PC-3 (cell line): ENCODE data around the gene VPS37C. TPM values are rescaled to one million over a fixed set of nuclear protein-coding genes. Genes with fewer than 3 reads are reported as not detected.
A peak's percentile ranks its signal among the peaks of the same experiment; 100 is the strongest.

Source experiments
- ATAC-seq: fragments of 200-7000 bp; cut with Tn5 transposase; 2 replicates; pipeline ENCODE4 v1.9.1; 2020; ENCODE audit warnings: mild to moderate bottlenecking, moderate library complexity
- BruUV-seq: library from RNA; stranded (reverse); fragments of 400-500 nt; replicated peaks from 2 replicates; lab custom pipeline; 2021; lab: Mats Ljungman, UMichigan
- CTCF ChIA-PET: fragments of 300-600 bp; sonication (Branson Sonifier 250); formaldehyde crosslinking; loops from one replicate; lab custom pipeline; 2022; ENCODE audit warnings: antibody characterized with exemption; lab: Charles Lee
- POLR2A ChIA-PET: fragments of 300-600 bp; sonication (Branson Sonifier 250); formaldehyde crosslinking; loops from one replicate; lab custom pipeline; 2022; ENCODE audit warnings: antibody characterized with exemption; ENCODE audit not compliant: unreplicated experiment; lab: Charles Lee
- DNase-seq: peaks from one replicate; pipeline ENCODE4 v3.0.0-alpha.2; 2015
- H2AFZ ChIP-seq: fragments of 300-600 bp; sonication (generic); 2 replicates; pipeline ENCODE4 v1.6.0; 2016; ENCODE audit warnings: antibody characterized with exemption, low read length
- H3F3A ChIP-seq: fragments of 300-600 bp; sonication (generic); one replicate; pipeline ENCODE4 v1.6.0; 2017; ENCODE audit warnings: antibody characterized with exemption, low read length, control low read depth, mild to moderate bottlenecking; ENCODE audit not compliant: unreplicated experiment
- H3K27ac ChIP-seq: fragments of 300-600 bp; sonication (generic); 2 replicates; pipeline ENCODE4 v1.5.1; 2016; ENCODE audit warnings: mild to moderate bottlenecking, low read length
- H3K27me3 ChIP-seq: fragments of 300-600 bp; sonication (generic); 2 replicates; pipeline ENCODE4 v1.6.1; 2016; ENCODE audit warnings: low read length, mixed read lengths
- H3K36me3 ChIP-seq: fragments of 300-600 bp; sonication (generic); 2 replicates; pipeline ENCODE4 v1.6.1; 2016; ENCODE audit warnings: low read depth, mixed run types, low read length, mixed read lengths
- H3K4me1 ChIP-seq: fragments of 300-600 bp; sonication (generic); 2 replicates; pipeline ENCODE4 v1.5.1; 2016; ENCODE audit warnings: low read length; ENCODE audit not compliant: insufficient read depth
- H3K4me2 ChIP-seq: fragments of 300-600 bp; sonication (generic); 2 replicates; pipeline ENCODE4 v1.6.0; 2016; ENCODE audit warnings: low read length
- H3K4me3 ChIP-seq: fragments of 300-600 bp; sonication (generic); 2 replicates; pipeline ENCODE4 v1.5.1; 2016; ENCODE audit warnings: mild to moderate bottlenecking, low read length, mixed read lengths
- H3K79me2 ChIP-seq: fragments of 300-600 bp; sonication (generic); 2 replicates; pipeline ENCODE4 v1.6.1; 2017; ENCODE audit warnings: low read length, mixed read lengths
- H3K9ac ChIP-seq: fragments of 300-600 bp; sonication (generic); 2 replicates; pipeline ENCODE4 v1.6.0; 2016; ENCODE audit warnings: mild to moderate bottlenecking, low read length
- H3K9me2 ChIP-seq: fragments of 300-600 bp; sonication (generic); replicated peaks from 2 replicates; pipeline ENCODE4 v1.6.1; 2016; ENCODE audit warnings: mixed run types, low read length, mixed read lengths
- H3K9me3 ChIP-seq: fragments of 300-600 bp; sonication (generic); 2 replicates; pipeline ENCODE4 v1.6.1; 2016; ENCODE audit warnings: low read length, mixed read lengths
- H4K20me1 ChIP-seq: fragments of 300-600 bp; sonication (generic); 2 replicates; pipeline ENCODE4 v1.6.1; 2016; ENCODE audit warnings: low read length, mixed read lengths
- CTCF ChIP-seq: fragments of 300-600 bp; sonication (generic); conservative IDR thresholded peaks from 2 replicates; pipeline ENCODE4 v1.5.1; 2017; ENCODE audit warnings: antibody characterized with exemption, low read depth, mild to moderate bottlenecking, low read length
- EZH2 ChIP-seq: fragments of 300-600 bp; sonication (generic); IDR thresholded peaks from one replicate; pipeline ENCODE4 v1.6.1; 2017; ENCODE audit warnings: antibody characterized with exemption, mild to moderate bottlenecking, low read length; ENCODE audit not compliant: unreplicated experiment
- EZH2phosphoT487 ChIP-seq: fragments of 300-600 bp; sonication (generic); IDR thresholded peaks from 2 replicates; pipeline ENCODE4 v1.6.1; 2018; ENCODE audit warnings: mild to moderate bottlenecking, antibody characterized with exemption, low read length, borderline replicate concordance
- intact Hi-C: fragments of 100-400 bp; cut with micrococcal nuclease; formaldehyde crosslinking; loops from 2 replicates; pipeline ENCODE4 v1.9.0; 2023
- total RNA-seq: library from RNA; depleted of rRNA; stranded (reverse); fragments of >200 nt; gene quantifications from 2 replicates; pipeline ENCODE4 v1.2.3, GENCODE V29; 2014

VPS37C gene
- total RNA-seq, 1 experiment from 2014 or later: 28.9 TPM

- H3K27ac ChIP-seq: no peak overlapping the region
- H3K4me2 ChIP-seq: no peak overlapping the region
- TF ChIP-seq CTCF (no peak), EZH2phosphoT487 (no peak), EZH2 (no peak)
- H3K36me3 ChIP-seq: no peaks in the 10 kb centered on the region
- intact Hi-C loops: no loop called here
- H3F3A ChIP-seq: no peaks in the 10 kb centered on the region
- H3K9ac ChIP-seq: no peak overlapping the region
- no TSS peak for BruUV-seq
- H3K4me3 ChIP-seq: no peak overlapping the region
- H3K9me2 ChIP-seq: no peaks in the 10 kb centered on the region
- peaks cover 6% of the 10 kb centered on the region; the same call in 1 of the 2 replicates for H3K4me1 ChIP-seq
- no peaks in the 10 kb centered on the region for H3K9me3 ChIP-seq
- ChIA-PET CTCF (interaction anchor here (0.5 to 0.6 kb wide), 3 partner anchors 127 to 250 kb away, joined by 3 to 4 read pairs (median 3); partner anchors contain the start of gene TMEM132A), POLR2A (no interaction called here)
- no peak for ATAC-seq
- H3K79me2 ChIP-seq: no peaks in the 10 kb centered on the region
- H4K20me1 ChIP-seq: no peaks in the 10 kb centered on the region
- peaks cover 35% of the 10 kb centered on the region for H3K27me3 ChIP-seq
- H2AFZ ChIP-seq: no peak overlapping the region
- no peak for DNase-seq
These were observed 13.0 kb upstream of the VPS37C start for GRCh38 chr11:61174273-61174672.

GRCh38 chr11:61173456-61173855 is 12.2 kb upstream of the VPS37C start:
- no TSS peak for BruUV-seq
- Histone ChIP-seq H3K27me3 (peaks cover 30% of the 10 kb centered on the region), H3K36me3 (no peaks in the 10 kb centered on the region), H3K4me3 (no peak overlapping the region), H3F3A (no peaks in the 10 kb centered on the region), H3K27ac (no peak overlapping the region), H3K4me2 (no peak overlapping the region), H3K4me1 (peaks cover 6% of the 10 kb centered on the region; the same call in 1 of the 2 replicates), H3K79me2 (no peaks in the 10 kb centered on the region), H4K20me1 (no peaks in the 10 kb centered on the region), H2AFZ (no peak overlapping the region; the same call in 1 of the 2 replicates), H3K9ac (no peak overlapping the region), H3K9me2 (no peaks in the 10 kb centered on the region), H3K9me3 (no peaks in the 10 kb centered on the region)
- ATAC-seq (peak; percentile 93), DNase-seq (peak; percentile 84)
- ChIA-PET CTCF (interaction anchor here (0.5 to 0.6 kb wide), 2 partner anchors 126 to 231 kb away, joined by 3 read pairs; no protein-coding TSS in a partner anchor), POLR2A (no interaction called here)
- intact Hi-C loops: loop anchor here (1.0 kb wide), 4 partner anchors 43 to 398 kb away; no protein-coding TSS in a partner anchor
- peak; percentile 72 for TF ChIP-seq CTCF
- TF ChIP-seq EZH2phosphoT487: no peak

- ChIA-PET POLR2A (no interaction called here), CTCF (no interaction called here)
- Histone ChIP-seq H4K20me1 (no peaks in the 10 kb centered on the region), H3K4me1 (peaks cover 6% of the 10 kb centered on the region; the same call in 1 of the 2 replicates), H3K4me3 (no peak overlapping the region), H3K27me3 (peaks cover 24% of the 10 kb centered on the region), H3K79me2 (no peaks in the 10 kb centered on the region), H3K36me3 (no peaks in the 10 kb centered on the region), H2AFZ (no peak overlapping the region), H3K9ac (no peak overlapping the region), H3K27ac (no peak overlapping the region), H3K9me3 (no peaks in the 10 kb centered on the region), H3F3A (no peaks in the 10 kb centered on the region), H3K4me2 (no peak overlapping the region), H3K9me2 (no peaks in the 10 kb centered on the region)
- no TSS peak for BruUV-seq
- intact Hi-C loops: loop anchor here (1.0 kb wide), 4 partner anchors 43 to 398 kb away; no protein-coding TSS in a partner anchor
- ATAC-seq: no peak
- no peak for DNase-seq
- TF ChIP-seq EZH2phosphoT487: no peak
- no peak for TF ChIP-seq CTCF
- no peak for TF ChIP-seq EZH2
These were observed 11.7 kb upstream of the VPS37C start for GRCh38 chr11:61172888-61173287.
